Measurements from ENCODE around the gene GPR37L1.

DNA sequence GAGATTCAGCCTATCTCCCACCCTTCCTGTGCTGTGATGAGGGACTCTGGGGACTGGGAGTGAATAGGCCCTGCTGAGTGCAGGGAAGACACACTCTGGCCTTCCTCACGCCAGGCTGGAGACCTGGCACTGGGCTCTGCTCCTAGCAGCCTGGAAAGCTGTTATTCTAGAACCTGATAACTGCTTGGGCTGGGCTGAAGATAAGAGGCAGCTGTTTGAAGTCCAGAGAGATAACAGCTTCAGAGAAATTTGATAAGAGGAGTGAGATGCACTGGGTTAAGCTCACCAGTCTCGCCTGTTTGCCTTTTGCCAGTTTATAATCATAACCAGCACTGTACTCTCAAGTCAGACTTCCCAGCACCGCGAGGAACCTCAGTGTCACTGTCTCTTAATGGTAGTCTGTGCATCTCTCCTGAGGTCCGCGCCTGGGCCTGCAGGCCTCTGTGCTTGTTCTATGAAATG is 46.6 kb upstream of the GPR37L1 start:
- TF ChIP-seq, protein P1, sequence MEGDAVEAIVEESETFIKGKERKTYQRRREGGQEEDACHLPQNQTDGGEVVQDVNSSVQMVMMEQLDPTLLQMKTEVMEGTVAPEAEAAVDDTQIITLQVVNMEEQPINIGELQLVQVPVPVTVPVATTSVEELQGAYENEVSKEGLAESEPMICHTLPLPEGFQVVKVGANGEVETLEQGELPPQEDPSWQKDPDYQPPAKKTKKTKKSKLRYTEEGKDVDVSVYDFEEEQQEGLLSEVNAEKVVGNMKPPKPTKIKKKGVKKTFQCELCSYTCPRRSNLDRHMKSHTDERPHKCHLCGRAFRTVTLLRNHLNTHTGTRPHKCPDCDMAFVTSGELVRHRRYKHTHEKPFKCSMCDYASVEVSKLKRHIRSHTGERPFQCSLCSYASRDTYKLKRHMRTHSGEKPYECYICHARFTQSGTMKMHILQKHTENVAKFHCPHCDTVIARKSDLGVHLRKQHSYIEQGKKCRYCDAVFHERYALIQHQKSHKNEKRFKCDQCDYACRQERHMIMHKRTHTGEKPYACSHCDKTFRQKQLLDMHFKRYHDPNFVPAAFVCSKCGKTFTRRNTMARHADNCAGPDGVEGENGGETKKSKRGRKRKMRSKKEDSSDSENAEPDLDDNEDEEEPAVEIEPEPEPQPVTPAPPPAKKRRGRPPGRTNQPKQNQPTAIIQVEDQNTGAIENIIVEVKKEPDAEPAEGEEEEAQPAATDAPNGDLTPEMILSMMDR (IDR thresholded peaks at IDR 0.05) = no peak
- TF ChIP-seq ZFX (IDR thresholded peaks at IDR 0.05; ENCODE audit: borderline replicate concordance) = no peak

Measured in 22Rv1 (cell line).